Hematopoietic multipotent progenitor cell (in vitro differentiated cells): Measurements from ENCODE around the gene APBA1. TPM values are rescaled to one million over a fixed set of nuclear protein-coding genes. Genes with fewer than 3 reads are reported as not detected.

Experiments
- DNase-seq, 3 donors: peaks; one replicate each; pipeline ENCODE4 v3.0.0-alpha.2; 2011 to 2015; ENCODE audit warnings: low read depth in 2 of 3, low spot score in 2 of 3
- total RNA-seq: library from RNA; depleted of rRNA; stranded (reverse); fragments of >200 nt; gene quantifications from one replicate; pipeline ENCODE4 v1.2.3, GENCODE V29; 2012

Gene APBA1
- total RNA-seq, 1 donor, result 0.27 TPM

DNA sequence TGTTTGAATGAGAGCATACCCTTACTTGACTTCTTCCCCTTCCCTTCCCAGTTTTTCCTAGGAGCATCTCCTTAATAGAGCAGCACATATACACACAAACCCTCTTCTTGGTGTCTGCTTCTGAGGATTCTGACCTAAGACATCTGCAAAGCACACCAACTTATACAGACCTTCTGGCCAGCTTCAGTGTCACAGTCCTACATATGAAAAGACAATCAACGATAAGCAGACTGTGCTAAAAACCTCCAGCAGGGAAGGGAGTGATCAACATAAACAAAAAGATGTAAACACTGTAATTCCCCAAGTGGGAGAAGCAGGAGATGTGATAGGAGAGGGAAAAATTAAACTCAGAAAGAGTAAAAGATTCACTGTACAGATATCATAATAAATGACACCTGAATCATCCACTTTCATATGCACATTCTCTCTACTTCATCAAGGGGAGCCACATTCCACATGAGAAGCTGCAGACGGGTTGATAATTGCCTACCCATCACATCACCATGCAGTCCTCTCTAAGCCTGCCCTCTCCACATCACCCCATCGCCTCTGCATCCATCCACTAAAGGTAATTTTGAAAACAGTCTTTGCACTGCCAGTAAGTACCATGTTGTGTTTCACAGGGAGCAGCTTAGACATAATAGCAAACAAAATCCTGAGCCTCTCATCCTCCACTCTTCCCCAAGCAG is 13.0 kb downstream of the APBA1 start:
- DNase-seq, result no peak

DNA sequence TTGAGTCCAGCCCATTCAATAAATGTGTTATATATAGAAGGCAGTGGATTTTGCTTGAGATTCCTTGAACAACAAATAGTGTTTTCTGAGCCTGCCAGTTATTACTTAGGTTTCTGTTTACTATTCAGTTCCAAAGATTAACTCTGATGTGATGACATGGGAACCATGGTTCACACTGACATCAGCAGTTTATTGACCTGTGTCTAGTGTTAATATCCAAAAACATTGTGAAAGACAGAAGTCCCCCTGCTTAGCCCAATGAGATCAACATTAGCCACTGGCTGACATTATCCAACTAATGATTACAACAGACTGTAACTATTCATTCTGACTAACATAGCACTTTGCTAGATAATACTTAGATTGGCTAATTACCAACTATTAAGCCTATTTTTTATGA is 14.9 kb downstream of the APBA1 start:
- no peak for DNase-seq

- no peak for DNase-seq
Observed at GRCh38 chr9:69655065-69655464, 17.1 kb downstream of the APBA1 start.

DNA sequence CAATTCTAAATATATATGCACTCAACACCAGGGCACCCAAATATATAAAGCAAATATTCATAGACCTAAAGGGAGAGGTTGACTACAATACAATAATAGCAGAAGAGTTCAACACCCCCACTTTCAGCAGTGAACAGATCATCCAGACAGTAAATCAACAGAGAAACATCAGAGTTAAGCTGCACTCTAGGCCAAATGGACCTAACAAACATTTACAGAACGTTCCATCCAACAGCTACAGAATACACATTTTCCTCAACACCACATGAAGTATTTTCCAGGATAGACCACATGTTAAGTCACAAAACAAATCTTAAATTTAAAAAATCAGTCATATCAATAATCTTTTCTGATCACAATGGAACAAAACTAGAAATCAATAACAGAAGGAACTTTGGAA is 18.9 kb downstream of the APBA1 start:
- no peak for DNase-seq

DNA sequence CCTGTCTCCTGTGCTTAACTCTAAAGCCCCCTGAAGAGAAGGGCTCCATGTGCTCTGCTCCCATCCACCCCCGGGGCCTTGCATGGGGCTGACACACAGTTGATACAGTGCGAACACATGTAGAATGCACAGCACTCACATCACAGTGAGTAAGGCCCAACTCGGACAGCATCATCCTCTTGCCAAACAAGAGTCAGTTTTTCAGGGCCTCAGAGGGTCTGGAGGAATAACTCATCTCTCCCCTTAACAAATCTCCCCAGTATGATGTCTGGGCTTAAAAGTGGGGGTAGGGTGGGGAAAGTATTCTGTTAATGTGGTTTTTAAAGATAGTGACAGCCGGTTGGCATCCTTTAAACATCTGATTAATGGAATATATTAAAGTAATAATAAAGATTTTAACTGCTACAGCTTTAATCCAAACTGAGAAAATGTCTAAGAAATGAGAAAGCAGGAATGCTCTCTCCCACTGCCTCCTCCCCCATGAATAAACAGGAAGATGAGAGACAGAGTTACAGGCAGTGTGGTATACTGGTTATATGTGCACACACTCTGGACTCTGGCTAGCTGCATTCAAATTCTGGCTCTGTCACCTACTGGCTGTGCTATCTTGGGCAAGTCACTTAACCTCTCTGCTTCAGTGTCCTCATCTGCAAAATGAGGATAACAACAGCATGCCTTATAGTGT is 22.5 kb downstream of the APBA1 start:
- no peak for DNase-seq

DNA sequence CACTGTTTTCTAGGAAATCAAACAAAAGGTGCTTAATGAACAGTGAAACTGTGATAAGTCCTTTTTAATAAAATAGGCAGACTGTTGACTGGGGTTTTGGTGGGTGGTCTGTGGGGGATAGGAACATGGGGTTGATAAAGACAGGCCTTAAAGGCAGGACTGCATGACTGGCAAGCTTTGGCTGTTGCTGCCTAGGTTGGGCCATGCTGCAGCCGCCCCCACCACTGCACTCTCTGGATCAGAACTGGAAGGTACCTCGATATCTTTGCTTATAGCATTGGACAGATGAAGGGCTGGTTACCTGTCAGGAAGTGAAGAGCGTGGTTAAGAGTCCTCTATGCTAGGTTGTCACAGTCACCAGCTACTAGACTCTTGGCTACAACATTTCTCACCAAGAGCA is 24.4 kb downstream of the APBA1 start:
- DNase-seq, result no peak

GRCh38 chr9:69646810-69647209 is 25.4 kb downstream of the APBA1 start:
- DNase-seq, result no peak

DNA sequence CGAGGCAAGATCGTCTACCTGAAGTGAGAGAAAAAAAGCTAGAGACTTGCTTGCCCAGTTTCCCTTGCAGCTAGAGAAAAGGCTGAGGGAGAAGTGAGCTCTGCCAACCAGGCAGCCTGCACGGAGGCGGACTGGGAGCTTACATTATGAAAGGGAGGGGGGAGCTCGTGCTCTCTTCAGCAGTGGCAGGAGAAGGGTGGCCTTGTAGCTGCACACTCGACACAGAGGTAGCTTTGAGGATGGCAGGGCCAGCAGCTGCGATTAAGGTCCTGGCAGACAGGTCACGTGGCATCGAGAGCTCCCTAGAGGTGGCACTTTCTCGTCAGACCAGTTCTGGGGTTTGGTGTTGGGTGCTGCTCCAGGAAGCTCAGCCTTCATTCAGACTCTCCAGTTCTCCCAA is 26.7 kb downstream of the APBA1 start:
- DNase-seq, result no peak

- DNase-seq, result no peak
Observed at GRCh38 chr9:69643098-69643497, 29.1 kb downstream of the APBA1 start.

- no peak for DNase-seq
Observed at GRCh38 chr9:69637817-69638200, 34.4 kb downstream of the APBA1 start.

DNA sequence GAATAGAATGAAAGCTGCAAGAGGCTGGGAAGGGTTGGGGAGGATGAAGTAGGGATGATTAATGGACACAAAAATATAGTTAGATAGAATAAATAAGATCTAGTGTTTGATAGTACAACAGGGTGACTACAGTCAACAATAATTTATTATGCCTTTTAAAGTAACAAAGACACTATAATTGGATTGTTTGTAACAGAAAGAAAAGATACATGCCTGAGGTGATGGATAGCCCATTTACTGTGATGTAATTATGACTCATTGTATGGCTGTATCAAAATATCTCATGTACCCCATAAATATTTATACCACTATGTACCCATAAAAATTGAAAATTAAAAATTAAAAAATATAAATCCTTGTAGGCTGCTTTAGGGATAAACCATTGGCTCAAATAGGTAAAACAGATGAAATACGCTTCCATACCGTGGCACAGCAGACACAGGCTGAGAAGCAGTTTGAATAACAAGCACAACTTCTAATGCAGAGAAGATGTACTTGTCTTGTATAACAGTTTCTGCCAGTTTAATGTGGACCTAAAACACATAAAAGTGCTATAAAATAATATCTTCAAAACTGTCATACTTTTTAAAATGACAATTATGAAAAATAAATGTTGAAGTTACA is 34.9 kb downstream of the APBA1 start:
- no peak for DNase-seq

DNA sequence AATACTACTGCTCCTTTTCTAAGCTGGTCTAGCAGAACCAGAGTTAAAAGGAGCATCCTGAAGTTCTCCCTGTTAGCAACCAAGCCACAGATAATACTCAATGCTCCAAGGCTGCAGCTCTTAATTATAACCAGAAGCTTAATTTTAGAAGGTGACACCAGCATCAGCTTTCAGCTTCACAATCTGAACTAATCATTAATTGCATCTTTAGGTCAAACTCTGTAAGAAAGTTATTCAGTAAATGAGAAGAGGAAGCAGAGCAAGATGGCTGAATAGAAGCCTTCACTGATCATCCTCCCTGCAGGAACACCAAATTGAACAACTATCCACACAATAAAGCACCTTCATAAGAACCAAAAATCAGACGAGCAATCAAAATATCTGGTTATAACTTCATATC is 38.5 kb downstream of the APBA1 start:
- no peak for DNase-seq

DNA sequence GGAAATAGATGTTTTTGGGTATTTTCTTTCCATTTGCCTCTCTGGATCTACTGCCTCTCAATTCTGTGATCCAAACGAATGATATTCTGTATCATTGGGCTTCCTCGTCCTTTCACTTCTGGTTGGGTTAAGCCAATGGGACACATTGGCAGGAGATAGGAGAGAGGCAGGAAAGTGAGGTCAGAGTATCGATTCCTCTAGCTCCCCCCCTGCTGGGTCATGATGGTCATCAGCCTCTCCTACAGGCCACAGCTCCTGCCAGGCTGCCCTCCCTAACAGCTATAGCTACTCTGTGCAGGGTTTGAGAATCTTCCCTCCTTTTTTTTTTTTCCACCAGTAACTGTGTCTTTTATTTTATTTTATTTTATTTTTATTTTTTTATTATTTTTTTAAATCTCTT is 39.4 kb downstream of the APBA1 start:
- no peak for DNase-seq

GRCh38 chr9:69627281-69627680 is 44.9 kb downstream of the APBA1 start:
- DNase-seq, result no peak

DNA sequence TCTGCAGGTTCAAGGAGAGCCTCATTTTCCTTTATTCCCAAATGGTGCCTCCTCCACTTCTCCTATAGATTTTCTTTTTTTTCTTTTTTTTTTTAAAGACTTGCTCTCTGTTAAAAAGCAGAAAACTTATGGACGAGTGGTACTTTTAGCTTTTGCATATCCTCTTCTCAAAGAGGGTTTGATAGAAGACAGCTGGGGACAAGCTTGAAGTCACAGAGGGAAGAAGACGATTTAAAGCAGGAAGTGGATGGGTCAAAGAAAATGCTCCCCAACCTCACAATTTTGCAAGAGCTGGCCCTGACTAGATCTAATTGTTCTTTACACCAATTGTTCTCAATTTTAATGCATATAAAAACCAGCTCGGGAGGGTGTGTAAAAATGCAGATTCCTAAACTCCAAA is 48.9 kb downstream of the APBA1 start:
- no peak for DNase-seq

GRCh38 chr9:69622676-69623075 is 49.5 kb downstream of the APBA1 start:
- no peak for DNase-seq

GRCh38 chr9:69621730-69622460 is 50.3 kb downstream of the APBA1 start:
- no peak for DNase-seq

GRCh38 chr9:69620731-69621130 is 51.4 kb downstream of the APBA1 start:
- no peak for DNase-seq

GRCh38 chr9:69619233-69619632 is 52.9 kb downstream of the APBA1 start:
- no peak for DNase-seq

DNA sequence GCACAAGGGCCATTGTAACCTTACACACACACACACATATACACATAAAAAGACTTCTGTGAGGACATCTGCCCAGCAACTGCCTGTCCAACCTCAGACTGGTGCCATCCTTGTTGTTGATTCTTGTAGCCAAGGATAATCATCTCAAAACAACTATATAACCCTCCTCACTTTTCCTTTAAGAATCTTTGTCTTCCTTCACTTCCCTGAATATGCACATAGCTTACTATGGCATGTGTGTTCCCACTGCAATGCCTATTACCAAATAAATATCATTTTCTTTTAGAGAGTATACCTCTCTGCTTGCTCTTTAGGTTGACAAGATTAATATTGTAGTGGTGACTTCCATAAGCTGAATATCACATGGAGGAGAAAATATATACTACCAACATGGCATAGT is 55.2 kb downstream of the APBA1 start:
- no peak for DNase-seq

DNA sequence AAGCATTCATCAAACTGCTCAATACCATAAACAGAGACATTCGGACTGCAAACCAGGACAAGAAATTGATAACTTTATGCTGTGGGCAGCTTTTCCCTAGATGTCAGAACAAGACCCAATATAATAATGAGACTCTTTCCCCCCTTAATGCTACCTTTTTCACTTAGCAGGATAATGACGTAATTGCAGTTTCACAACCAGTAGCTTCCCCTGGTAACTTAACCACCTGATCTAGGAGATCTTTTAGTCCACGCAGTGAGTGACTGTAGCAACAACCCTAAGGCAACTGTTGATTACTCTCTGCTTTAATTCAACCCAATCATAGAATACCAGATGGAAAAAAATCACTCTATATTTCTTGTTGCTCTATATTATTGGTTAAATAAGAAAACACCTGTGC is 56.3 kb downstream of the APBA1 start:
- no peak for DNase-seq

- no peak for DNase-seq
Observed at GRCh38 chr9:69611221-69611620, 61.0 kb downstream of the APBA1 start.
